Middle frontal gyrus (tissue), 1 donor: Measurements from ENCODE around the gene TMED9.

Experiments
- DNase-seq: peaks from one replicate; pipeline ENCODE4 v3.0.0-alpha.2; 2015; ENCODE audit warnings: low spot score; ENCODE audit errors: extremely low spot score

TMED9 gene

GRCh38 chr5:177578316-177578715 lies 13.7 kb upstream of the TMED9 start:
- no peak for DNase-seq

GRCh38 chr5:177588413-177588909 lies 3.5 kb upstream of the TMED9 start:
- no peak for DNase-seq

DNA sequence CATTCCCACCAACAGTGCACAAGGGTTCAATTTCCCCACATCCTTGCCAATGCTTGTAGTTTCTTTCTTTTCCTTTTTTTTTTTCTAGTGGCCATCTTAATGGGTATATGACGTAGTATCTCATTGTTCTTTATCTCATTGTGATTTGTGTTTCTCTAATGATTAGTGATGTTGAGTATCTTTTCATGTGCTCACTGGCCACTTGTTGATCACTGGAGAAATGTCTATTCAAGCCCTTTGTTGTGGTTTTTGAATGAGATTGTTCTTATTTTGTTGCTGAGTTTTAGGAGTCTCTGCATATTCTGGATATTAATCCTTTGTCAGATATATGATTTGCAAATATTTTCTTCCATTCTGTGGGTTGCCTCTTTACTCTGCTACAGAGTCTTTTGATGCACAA lies 1.6 kb upstream of the TMED9 start:
- DNase-seq, result no peak

DNA sequence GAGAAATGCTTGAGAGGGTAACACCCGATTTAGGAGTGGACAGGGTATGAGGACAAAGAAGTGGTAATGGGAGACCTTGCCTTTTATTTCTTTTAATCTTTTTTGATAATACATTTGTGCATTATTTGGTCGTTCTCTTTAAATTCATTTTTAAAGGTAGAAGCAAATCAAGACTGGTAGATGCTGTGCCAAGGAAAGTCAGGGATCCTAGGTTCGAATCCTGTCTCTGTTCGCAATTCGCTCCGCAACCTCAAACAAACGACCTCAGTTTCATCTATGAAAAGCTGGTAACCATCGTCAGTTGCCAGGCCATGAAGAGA lies 353 bp upstream of the TMED9 start:
- no peak for DNase-seq

DNA sequence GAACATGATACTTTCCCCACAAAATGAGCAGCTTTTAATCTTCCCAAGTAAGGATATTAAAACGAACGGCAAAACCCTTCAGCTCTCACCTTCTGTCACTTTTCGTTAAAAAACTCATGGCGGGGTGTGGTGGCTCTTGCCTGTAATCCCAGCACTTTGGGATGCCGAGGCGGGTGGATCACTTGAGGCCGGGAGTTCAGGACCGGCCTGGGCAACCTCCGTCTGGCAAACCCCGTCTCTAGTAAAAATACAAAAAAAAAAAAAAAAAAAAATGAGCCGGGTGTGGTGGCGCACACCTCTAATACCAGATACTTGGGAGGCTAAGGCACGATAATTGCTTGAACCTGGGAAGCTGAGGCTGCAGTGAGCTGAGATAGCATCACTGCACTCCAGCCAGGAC lies 902 bp downstream of the TMED9 start:
- DNase-seq, result no peak

DNA sequence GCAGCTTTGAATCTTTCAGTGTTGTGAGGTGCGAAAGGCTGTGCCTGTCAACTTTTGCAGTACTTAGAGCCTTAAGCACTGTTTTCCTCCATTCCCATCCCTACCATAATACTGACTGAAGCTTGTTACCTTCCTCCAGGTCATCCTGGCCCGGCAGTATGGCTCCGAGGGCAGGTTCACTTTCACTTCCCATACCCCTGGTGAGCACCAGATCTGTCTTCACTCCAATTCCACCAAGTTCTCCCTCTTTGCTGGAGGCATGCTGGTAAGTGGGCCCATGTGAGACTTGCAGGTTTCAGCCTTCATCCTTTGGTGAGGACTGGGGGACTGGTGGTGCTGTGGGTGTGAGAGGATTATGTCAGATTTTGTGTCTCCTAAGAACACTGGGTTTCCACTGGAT lies 1.5 kb downstream of the TMED9 start:
- no peak for DNase-seq

DNA sequence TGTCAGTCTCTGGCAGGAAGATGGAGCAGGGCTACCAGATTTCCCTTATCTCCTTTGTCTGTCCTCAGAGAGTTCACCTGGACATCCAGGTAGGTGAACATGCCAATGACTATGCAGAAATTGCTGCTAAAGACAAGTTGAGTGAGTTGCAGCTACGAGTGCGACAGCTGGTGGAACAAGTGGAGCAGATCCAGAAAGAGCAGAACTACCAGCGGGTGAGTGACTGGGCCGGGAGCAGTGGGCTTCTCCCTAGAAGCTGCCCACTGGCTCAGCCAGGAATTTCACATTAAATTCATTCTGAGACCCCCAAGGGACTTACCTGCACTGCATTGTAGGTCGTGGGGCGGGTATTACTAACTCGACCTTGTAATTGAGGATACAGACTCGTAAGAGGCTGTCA lies 2.1 kb downstream of the TMED9 start:
- DNase-seq, result no peak

DNA sequence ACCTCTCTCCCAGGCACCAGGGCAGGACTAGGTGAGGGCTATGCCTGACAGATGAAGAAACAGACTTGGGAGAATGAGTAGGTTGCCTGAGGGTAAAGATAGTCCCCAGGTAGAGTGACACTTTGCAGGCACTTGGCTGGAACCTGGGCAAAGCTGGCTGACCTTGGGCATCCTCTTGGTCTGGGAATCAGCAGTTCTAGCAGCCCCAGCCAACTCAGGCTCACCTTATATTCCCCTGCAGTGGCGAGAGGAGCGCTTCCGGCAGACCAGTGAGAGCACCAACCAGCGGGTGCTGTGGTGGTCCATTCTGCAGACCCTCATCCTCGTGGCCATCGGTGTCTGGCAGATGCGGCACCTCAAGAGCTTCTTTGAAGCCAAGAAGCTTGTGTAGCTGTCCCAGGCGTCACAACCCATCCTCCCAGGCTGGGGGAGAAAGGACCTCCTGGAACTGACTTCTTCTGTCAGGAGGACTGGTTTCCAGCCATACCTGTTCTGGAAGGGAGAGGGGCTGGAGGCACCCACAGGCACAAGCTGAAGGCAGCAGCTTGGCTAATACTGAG lies 3.1 kb downstream of the TMED9 start:
- no peak for DNase-seq

DNA sequence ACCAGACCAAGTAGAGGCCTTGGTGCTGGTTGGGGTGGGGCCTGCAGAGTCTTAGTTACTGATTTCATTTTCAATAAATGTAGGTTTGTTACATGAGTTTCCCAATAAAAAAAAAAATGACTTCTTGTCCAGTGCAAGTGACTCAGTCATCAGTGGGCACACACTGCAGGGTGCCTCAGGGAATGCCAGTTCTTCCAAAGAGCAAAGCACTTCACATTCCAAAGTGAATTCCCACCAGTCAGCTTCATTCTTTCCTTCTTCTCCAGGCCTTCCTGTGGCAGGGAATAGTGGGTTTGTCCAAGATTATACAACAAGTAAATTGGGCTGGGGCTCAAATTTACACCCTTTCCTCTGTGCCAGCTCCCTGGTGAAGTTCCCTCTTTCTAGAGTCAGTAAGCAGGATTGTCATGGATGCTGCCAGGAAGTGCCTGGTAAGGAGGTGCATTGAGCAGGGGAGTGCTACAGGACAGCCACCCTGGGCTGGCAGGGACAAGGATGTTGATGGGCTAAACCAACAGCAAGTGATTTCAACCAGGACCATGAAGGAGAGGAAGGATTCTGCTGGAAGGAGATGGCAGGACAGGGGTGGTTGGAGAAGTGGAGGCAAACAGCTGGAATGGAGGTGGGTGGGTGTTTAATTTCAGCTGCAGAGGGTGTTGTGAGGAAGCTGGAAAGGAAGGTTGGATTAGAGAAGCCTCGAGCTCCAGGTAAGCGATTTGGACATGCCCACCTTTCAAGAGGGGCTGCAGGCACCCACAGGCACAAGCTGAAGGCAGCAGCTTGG lies 4.2 kb downstream of the TMED9 start:
- DNase-seq, result no peak

GRCh38 chr5:177596775-177597238 lies 4.8 kb downstream of the TMED9 start:
- no peak for DNase-seq

- DNase-seq, result no peak
Measured at GRCh38 chr5:177598477-177598876, 6.5 kb downstream of the TMED9 start.

- DNase-seq, result peak; percentile 36
Measured at GRCh38 chr5:177599731-177600507, 7.9 kb downstream of the TMED9 start, which contains the start of gene B4GALT7. Gene B4GALT7, plus strand, starts transcription at chr5:177600132. Its CDS starts 79 bp downstream, at chr5:177600211.

DNA sequence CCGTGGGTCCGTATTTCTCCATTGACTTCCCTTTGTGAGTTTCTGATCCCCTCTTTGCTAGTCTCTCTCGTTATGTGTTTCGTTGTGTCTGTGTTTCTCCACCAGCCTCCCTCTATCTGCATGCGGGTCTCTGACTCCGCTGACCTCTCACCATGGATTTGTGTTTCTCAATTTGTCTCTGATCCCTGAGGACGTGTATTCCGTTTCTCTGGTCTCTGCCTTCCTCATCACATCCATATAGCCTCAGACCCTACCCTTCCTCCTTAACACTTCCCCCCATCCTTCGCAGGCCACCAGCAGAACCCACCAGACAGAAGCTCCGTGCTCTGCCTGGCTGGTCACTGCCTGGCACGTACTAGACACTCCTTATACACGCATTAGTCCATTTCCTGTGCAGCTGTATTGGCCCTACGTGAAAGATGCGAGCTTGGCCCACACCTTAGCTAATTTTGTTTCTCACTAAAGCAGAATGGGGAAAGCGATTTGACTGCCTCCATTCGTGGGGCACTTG lies 8.6 kb downstream of the TMED9 start:
- DNase-seq, result no peak

DNA sequence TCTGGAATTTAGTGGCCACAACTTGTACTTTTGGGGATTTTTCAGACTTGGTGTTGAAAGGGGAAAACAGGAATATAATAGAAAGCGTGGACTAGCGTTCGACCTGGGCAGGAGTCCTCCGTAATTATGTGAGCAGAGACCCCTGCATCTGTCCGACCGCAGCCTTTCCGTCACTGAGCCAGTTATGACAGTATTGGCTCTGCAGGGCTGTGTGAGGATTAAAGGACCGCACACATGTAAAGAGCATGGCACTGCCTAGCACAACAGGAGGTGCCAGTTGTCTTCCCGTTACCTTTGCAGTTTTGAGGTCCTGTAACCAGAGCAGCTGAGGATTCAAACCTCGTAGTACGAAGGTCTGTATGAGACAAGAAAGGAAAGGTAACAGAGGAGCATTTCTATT lies 9.1 kb downstream of the TMED9 start:
- DNase-seq, result no peak

GRCh38 chr5:177601577-177602457 lies 9.8 kb downstream of the TMED9 start:
- no peak for DNase-seq

GRCh38 chr5:177602458-177602830 lies 10.4 kb downstream of the TMED9 start:
- DNase-seq, result no peak

DNA sequence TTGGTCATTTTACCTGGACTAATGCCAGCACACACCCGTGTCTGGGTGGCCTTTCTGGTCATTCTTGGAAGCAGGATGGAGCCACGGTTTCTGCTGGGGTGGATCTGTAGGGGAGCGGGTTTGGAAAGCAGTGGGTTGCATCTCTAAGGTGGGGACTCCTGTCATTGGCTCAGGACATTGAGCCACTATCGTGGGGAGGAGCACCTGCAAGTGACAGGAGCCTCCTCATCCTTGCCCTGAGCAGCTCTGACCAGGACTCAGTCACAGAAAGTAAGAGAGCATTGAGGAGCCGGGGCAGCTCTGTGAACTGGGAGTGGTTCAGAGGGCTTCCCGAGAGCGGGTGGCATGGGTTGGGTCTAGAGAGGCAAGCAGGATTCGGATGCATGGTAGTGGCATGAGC lies 11.6 kb downstream of the TMED9 start:
- DNase-seq, result no peak

DNA sequence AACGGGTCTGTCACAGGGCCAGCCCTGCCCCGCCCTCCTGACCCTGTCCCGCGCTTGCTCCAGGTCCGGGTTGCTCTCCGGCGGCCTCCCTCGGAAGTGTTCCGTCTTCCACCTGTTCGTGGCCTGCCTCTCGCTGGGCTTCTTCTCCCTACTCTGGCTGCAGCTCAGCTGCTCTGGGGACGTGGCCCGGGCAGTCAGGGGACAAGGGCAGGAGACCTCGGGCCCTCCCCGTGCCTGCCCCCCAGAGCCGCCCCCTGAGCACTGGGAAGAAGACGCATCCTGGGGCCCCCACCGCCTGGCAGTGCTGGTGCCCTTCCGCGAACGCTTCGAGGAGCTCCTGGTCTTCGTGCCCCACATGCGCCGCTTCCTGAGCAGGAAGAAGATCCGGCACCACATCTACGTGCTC lies 12.1 kb downstream of the TMED9 start:
- DNase-seq, result no peak

GRCh38 chr5:177604656-177605055 lies 12.7 kb downstream of the TMED9 start:
- DNase-seq, result no peak

DNA sequence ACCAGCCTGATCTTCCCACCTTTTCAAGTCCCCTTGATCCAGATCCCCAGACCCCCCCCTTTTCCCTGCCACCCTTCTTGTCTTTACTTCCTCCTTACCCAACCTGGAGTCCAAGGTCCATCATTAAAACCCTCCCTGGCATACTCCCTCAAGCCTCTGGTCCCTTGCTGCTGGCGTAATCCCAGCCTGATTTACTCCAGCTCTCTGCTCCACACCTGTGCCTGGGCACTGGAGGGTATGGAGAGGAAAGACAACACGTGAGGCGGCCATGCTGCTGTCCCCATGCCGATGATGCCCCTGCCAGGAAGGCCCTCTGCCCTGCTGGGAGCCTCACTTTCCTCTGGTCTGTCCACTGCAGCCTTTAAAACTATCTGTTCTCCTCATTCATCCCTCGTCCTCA lies 13.1 kb downstream of the TMED9 start:
- DNase-seq, result no peak

GRCh38 chr5:177605667-177606066 lies 13.7 kb downstream of the TMED9 start:
- no peak for DNase-seq
